22Rv1 (cell line): Measurements from ENCODE around the gene NLGN4Y.

Experiments
- ZFX ChIP-seq: fragments of 450-650 bp; IDR thresholded peaks from 2 replicates; pipeline ENCODE4 v1.6.1; 2017; ENCODE audit warnings: antibody characterized with exemption, borderline replicate concordance
- TF ChIP-seq, protein P1 (sequence below): fragments of 450-650 bp; IDR thresholded peaks from 2 replicates; pipeline ENCODE4 v1.5.1; 2017; ENCODE audit warnings: mild to moderate bottlenecking

DNA sequence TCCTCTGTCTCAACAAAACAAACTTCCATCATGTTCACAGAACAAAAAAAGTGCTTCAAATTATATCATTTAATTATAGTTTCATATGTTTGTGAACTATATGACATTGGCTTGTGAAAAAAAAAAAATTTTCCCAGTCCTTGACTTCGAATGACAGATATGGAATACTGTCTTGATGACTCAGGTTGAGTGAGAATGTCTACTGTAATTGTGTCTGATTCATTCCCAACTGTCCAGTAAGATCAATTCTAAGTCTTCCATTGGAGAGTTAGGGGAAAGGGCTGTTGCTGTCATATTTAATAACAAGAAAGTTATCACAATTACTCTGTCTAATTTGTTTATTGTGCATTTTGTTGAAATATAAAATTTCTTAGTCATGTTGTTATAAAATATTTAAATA, 34.1 kb upstream of the NLGN4Y start:
- TF ChIP-seq, protein P1, sequence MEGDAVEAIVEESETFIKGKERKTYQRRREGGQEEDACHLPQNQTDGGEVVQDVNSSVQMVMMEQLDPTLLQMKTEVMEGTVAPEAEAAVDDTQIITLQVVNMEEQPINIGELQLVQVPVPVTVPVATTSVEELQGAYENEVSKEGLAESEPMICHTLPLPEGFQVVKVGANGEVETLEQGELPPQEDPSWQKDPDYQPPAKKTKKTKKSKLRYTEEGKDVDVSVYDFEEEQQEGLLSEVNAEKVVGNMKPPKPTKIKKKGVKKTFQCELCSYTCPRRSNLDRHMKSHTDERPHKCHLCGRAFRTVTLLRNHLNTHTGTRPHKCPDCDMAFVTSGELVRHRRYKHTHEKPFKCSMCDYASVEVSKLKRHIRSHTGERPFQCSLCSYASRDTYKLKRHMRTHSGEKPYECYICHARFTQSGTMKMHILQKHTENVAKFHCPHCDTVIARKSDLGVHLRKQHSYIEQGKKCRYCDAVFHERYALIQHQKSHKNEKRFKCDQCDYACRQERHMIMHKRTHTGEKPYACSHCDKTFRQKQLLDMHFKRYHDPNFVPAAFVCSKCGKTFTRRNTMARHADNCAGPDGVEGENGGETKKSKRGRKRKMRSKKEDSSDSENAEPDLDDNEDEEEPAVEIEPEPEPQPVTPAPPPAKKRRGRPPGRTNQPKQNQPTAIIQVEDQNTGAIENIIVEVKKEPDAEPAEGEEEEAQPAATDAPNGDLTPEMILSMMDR = no peak
- TF ChIP-seq ZFX = no peak
